Neuronal stem cell (in vitro differentiated cells): ENCODE results near the gene SERPINA6.
"Not testable (repeated sequence)": the region's sequence is repeated elsewhere in the genome, so short reads cannot be mapped to it uniquely, and the experiment has no call there.

Experiments used
- DNase-seq: peaks from one replicate; pipeline ENCODE4 v3.0.0-alpha.2; 2013; ENCODE audit warnings: low spot score
- H2AFZ ChIP-seq: one replicate; pipeline ENCODE4 v1.6.1; 2013; ENCODE audit warnings: mild to moderate bottlenecking, low read length, inconsistent platforms
- H2AK5ac ChIP-seq: 2 replicates; pipeline ENCODE4 v1.6.1; 2013; ENCODE audit warnings: low read depth, mild to moderate bottlenecking, inconsistent platforms, low read length, moderate library complexity, mixed read lengths
- H2BK120ac ChIP-seq: 2 replicates; pipeline ENCODE4 v1.6.1; 2013; ENCODE audit warnings: low read depth, mild to moderate bottlenecking, inconsistent platforms, low read length, moderate library complexity, mixed read lengths
- H2BK12ac ChIP-seq: one replicate; pipeline ENCODE4 v1.6.1; 2013; ENCODE audit warnings: low read length, inconsistent platforms
- H2BK15ac ChIP-seq: 2 replicates; pipeline ENCODE4 v1.6.1; 2013; ENCODE audit warnings: mild to moderate bottlenecking, low read length, inconsistent platforms, mixed read lengths
- H2BK5ac ChIP-seq: one replicate; pipeline ENCODE4 v1.6.1; 2013; ENCODE audit warnings: inconsistent platforms, mild to moderate bottlenecking, low read length, moderate library complexity
- H3K14ac ChIP-seq: one replicate; pipeline ENCODE4 v1.6.1; 2013; ENCODE audit warnings: low read length, inconsistent platforms
- H3K18ac ChIP-seq: 2 replicates; pipeline ENCODE4 v1.6.1; 2013; ENCODE audit warnings: low read length, inconsistent platforms
- H3K23ac ChIP-seq: 2 replicates; pipeline ENCODE4 v1.6.1; 2013; ENCODE audit warnings: low read depth, mild to moderate bottlenecking, mixed read lengths, low read length, inconsistent platforms; ENCODE audit not compliant: poor library complexity
- H3K27ac ChIP-seq: replicated peaks from 3 replicates; pipeline ENCODE4 v1.5.1; 2013; ENCODE audit warnings: low read length, inconsistent platforms
- H3K27me3 ChIP-seq, 3 experiments: 2 replicates each; pipeline ENCODE4 v1.6.1; 2013; ENCODE audit warnings: low read length in 3 of 3, mild to moderate bottlenecking in 2 of 3, inconsistent platforms in 1 of 3, low read depth in 1 of 3, mixed read lengths in 1 of 3, moderate library complexity in 1 of 3; ENCODE audit not compliant: control insufficient read depth in 3 of 3, insufficient read depth in 3 of 3
- H3K36me3 ChIP-seq, 2 donors: replicated peaks in 1 of 2; 2 replicates each; pipeline ENCODE4 v1.6.1; 2013; ENCODE audit warnings: low read length in 2 of 2; ENCODE audit not compliant: control insufficient read depth in 2 of 2, insufficient read depth in 2 of 2
- H3K4ac ChIP-seq: 2 replicates; pipeline ENCODE4 v1.6.1; 2013; ENCODE audit warnings: inconsistent platforms, mild to moderate bottlenecking, low read length, moderate library complexity
- H3K4me1 ChIP-seq, 2 donors: 1 replicate in 1 of 2; 2 replicates in 1 of 2; pipeline ENCODE4 v1.6.1; 2013; ENCODE audit warnings: low read length in 2 of 2, low read depth in 1 of 2; ENCODE audit not compliant: control insufficient read depth in 2 of 2, insufficient read depth in 1 of 2
- H3K4me2 ChIP-seq: one replicate; pipeline ENCODE4 v1.6.1; 2013; ENCODE audit warnings: mild to moderate bottlenecking, low read length, inconsistent platforms; ENCODE audit not compliant: insufficient read depth, poor library complexity, severe bottlenecking
- H3K4me3 ChIP-seq, 2 donors: 2 replicates each; pipeline ENCODE4 v1.5.1; 2013; ENCODE audit warnings: low read length in 2 of 2, mild to moderate bottlenecking in 2 of 2, inconsistent platforms in 1 of 2, moderate library complexity in 1 of 2
- H3K79me1 ChIP-seq: one replicate; pipeline ENCODE4 v1.6.1; 2013; ENCODE audit warnings: low read depth, mild to moderate bottlenecking, inconsistent platforms, low read length, moderate library complexity
- H3K9ac ChIP-seq: one replicate; pipeline ENCODE4 v1.6.1; 2013; ENCODE audit warnings: mild to moderate bottlenecking, low read depth, low read length, inconsistent platforms; ENCODE audit not compliant: poor library complexity
- H3K9me3 ChIP-seq, 2 donors: replicated peaks in 1 of 2; 2 replicates each; pipeline versions ENCODE3 to v1.6.1; 2013; ENCODE audit warnings: low read length in 2 of 2, mild to moderate bottlenecking in 2 of 2, inconsistent platforms in 1 of 2, low read depth in 1 of 2, mixed read lengths in 1 of 2, moderate library complexity in 1 of 2; ENCODE audit not compliant: control insufficient read depth in 2 of 2, insufficient read depth in 1 of 2
- H4K8ac ChIP-seq: one replicate; pipeline ENCODE4 v1.6.1; 2013; ENCODE audit warnings: low read depth, mild to moderate bottlenecking, inconsistent platforms, low read length, moderate library complexity
- H4K91ac ChIP-seq: one replicate; pipeline ENCODE4 v1.6.1; 2013; ENCODE audit warnings: low read length, low read depth, mild to moderate bottlenecking, inconsistent platforms; ENCODE audit not compliant: poor library complexity
- WGBS, 2 donors: extraction: QIAGEN DNeasy Blood & Tissue Kit; methylation state at CpG; one replicate each; pipeline ENCODE4 v1.1.7; 2013; ENCODE audit warnings: missing lambda C conversion rate in 2 of 2, mixed read lengths in 1 of 2; ENCODE audit not compliant: insufficient read length in 2 of 2, insufficient replicate concordance in 1 of 2; ENCODE audit errors: extremely low coverage in 2 of 2; 5-methylcytosine and 5-hydroxymethylcytosine counted together

Gene SERPINA6

DNA sequence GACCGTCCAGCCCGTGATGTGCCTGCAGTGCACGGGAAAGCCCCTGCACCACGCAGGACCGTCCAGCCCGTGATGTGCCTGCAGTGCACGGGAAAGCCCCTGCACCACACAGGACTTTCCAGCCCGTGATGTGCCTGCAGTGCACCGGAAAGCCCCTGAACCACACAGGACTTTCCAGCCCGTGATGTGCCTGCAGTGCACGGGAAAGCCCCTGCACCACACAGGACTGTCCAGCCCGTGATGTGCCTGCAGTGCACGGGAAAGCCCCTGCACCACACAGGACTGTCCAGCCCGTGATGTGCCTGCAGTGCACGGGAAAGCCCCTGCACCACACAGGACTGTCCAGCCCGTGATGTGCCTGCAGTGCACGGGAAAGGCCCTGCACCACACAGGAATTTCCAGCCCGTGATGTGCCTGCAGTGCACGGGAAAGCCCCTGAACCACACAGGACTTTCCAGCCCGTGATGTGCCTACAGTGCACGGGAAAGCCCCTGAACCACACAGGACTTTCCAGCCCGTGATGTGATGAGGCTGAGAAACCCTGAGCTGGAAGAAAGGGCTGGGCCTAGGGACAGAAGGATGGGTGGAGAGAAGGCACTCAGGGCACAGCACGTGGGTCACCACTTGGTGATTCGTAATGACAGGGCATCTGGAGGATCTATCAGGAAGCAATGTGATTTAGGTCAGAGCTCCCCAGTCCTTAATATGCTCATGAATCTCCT is 23.1 kb upstream of the SERPINA6 start:
- WGBS, 2 donors: no CpG with 5 or more reads among the region's 24 CpGs
- H2BK5ac ChIP-seq, H3K4me1 ChIP-seq, H3K27ac ChIP-seq, H3K4me3 ChIP-seq, H2AK5ac ChIP-seq, H2AFZ ChIP-seq, H3K23ac ChIP-seq, H2BK15ac ChIP-seq, H3K9ac ChIP-seq, H4K91ac ChIP-seq, H2BK12ac ChIP-seq, H3K9me3 ChIP-seq, H3K79me1 ChIP-seq, H2BK120ac ChIP-seq, H4K8ac ChIP-seq, H3K4ac ChIP-seq, H3K18ac ChIP-seq, H3K14ac ChIP-seq, H3K4me2 ChIP-seq, H3K27me3 ChIP-seq, H3K36me3 ChIP-seq, DNase-seq: not testable (repeated sequence)

GRCh38 chr14:94345344-94346064 is 22.4 kb upstream of the SERPINA6 start:
- Histone ChIP-seq H3K9me3 (no peaks in the 10 kb centered on the region), H3K27ac (no peak overlapping the region), H3K23ac (no peak overlapping the region), H2BK120ac (no peak overlapping the region), H2BK12ac (no peak overlapping the region), H3K9ac (no peak overlapping the region), H2BK5ac (no peak overlapping the region), H3K14ac (no peak overlapping the region), H3K4me3 (no peak overlapping the region), H3K18ac (no peak overlapping the region), H2AK5ac (no peak overlapping the region), H4K91ac (no peak overlapping the region), H4K8ac (no peak overlapping the region), H2AFZ (no peak overlapping the region), H3K27me3 (peaks cover 0 to 5% (median 0%) of the 10 kb centered on the region in 3 experiments), H2BK15ac (no peak overlapping the region), H3K79me1 (no peaks in the 10 kb centered on the region), H3K4ac (no peak overlapping the region), H3K4me1 (no peaks in the 10 kb centered on the region), H3K36me3 (no peaks in the 10 kb centered on the region), H3K4me2 (no peak overlapping the region)
- no peak for DNase-seq
- WGBS, 2 donors: no CpG with 5 or more reads among the region's 12 CpGs

- Histone ChIP-seq H3K4me2 (no peak overlapping the region), H3K4me1 (no peaks in the 10 kb centered on the region), H2BK15ac (no peak overlapping the region), H3K9me3 (no peaks in the 10 kb centered on the region), H3K4ac (no peak overlapping the region), H3K23ac (no peak overlapping the region), H3K27me3 (no peaks in the 10 kb centered on the region), H2BK120ac (no peak overlapping the region), H2AFZ (no peak overlapping the region), H3K18ac (no peak overlapping the region), H4K8ac (no peak overlapping the region), H2BK5ac (no peak overlapping the region), H4K91ac (no peak overlapping the region), H3K4me3 (no peak overlapping the region), H3K9ac (no peak overlapping the region), H3K27ac (no peak overlapping the region), H3K36me3 (no peaks in the 10 kb centered on the region), H2AK5ac (no peak overlapping the region), H3K14ac (no peak overlapping the region), H2BK12ac (no peak overlapping the region), H3K79me1 (no peaks in the 10 kb centered on the region)
- WGBS, 2 donors: no CpG with 5 or more reads among the region's 3 CpGs
- no peak for DNase-seq
Observed at GRCh38 chr14:94344389-94344788, 21.3 kb upstream of the SERPINA6 start.

DNA sequence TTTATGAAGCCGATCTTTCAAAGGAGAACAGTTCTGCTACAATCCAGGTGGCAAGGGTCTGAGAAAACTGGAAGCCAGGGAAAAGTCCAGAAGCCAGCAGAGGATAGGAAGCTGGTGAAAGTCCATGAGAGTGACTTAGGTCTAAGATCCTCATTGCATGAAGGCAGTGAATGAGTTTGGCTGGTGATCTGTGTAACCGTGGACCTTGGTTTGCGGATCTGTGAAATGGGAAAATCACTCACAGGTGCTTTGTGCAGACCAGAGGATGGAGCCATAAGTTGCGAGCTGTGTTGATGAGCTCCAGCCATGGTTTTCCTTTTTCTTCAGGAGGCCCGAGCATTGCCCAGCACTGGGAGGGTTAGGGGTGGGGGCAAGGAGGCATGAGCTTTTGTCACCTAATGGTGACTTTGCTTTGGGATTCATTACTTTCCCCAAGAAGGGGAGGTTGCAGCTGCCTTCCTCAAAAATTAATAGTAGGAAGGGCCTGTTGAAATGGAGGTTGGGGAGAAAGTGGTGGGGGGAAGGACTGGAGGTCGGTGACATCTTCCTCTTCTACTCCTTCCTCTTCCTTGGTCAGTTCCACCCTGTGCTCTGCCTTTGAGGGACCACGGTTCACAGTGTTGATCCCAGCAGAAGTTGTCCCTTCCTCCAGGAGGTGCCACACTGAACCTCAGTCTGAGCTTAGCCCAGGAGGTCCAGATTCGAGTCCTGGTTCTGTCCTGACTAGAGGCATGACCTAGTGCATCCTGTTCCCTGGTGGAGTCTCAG is 20.3 kb upstream of the SERPINA6 start:
- H2BK15ac ChIP-seq: no peak overlapping the region
- no peak overlapping the region for H2AFZ ChIP-seq
- no peaks in the 10 kb centered on the region for H3K79me1 ChIP-seq
- no peak overlapping the region for H3K4me2 ChIP-seq
- no peak overlapping the region for H2BK5ac ChIP-seq
- H3K9me3 ChIP-seq: no peaks in the 10 kb centered on the region
- no peak overlapping the region for H3K4me3 ChIP-seq
- H3K18ac ChIP-seq: no peak overlapping the region
- H2BK12ac ChIP-seq: no peak overlapping the region
- H3K9ac ChIP-seq: no peak overlapping the region
- no peaks in the 10 kb centered on the region for H3K27me3 ChIP-seq
- DNase-seq: no peak
- H4K91ac ChIP-seq: no peak overlapping the region
- H3K14ac ChIP-seq: no peak overlapping the region
- no peak overlapping the region for H3K4ac ChIP-seq
- no peak overlapping the region for H3K23ac ChIP-seq
- H4K8ac ChIP-seq: no peak overlapping the region
- no peaks in the 10 kb centered on the region for H3K36me3 ChIP-seq
- no peak overlapping the region for H3K27ac ChIP-seq
- H2BK120ac ChIP-seq: no peak overlapping the region
- no CpG with 5 or more reads among the region's 8 CpGs for whole genome bisulfite sequencing, 2 donors
- no peak overlapping the region for H2AK5ac ChIP-seq
- no peaks in the 10 kb centered on the region for H3K4me1 ChIP-seq
